ENCODE measurements around the gene WDR1.

The WDR1 gene

GRCh38 chr4:10034612-10035104 lies 81.9 kb downstream of the WDR1 start:
- DNase-seq, result no peak

GRCh38 chr4:10034136-10034535 lies 82.5 kb downstream of the WDR1 start:
- DNase-seq, result no peak

- DNase-seq, result peak; percentile 52
Measured at GRCh38 chr4:10033191-10033881, 83.3 kb downstream of the WDR1 start.

- DNase-seq, result peak; percentile 81
Measured at GRCh38 chr4:10032625-10033024, 84.0 kb downstream of the WDR1 start.

GRCh38 chr4:10031668-10032590 lies 84.7 kb downstream of the WDR1 start:
- no peak for DNase-seq

GRCh38 chr4:10030972-10031667 lies 85.5 kb downstream of the WDR1 start:
- DNase-seq, result no peak

GRCh38 chr4:10029403-10029802 lies 87.2 kb downstream of the WDR1 start:
- DNase-seq, result no peak

- no peak for DNase-seq
Measured at GRCh38 chr4:10028910-10029309, 87.7 kb downstream of the WDR1 start.

- DNase-seq, result no peak
Measured at GRCh38 chr4:10026485-10026884, 90.1 kb downstream of the WDR1 start.

GRCh38 chr4:10025230-10025806 lies 91.3 kb downstream of the WDR1 start:
- DNase-seq, result no peak
